NCI-H2107 (cell line): ENCODE results near the gene CCDC92.
"Not testable (repeated sequence)": the region's sequence is repeated elsewhere in the genome, so short reads cannot be mapped to it uniquely, and the experiment has no call there.

Experiments used
- DNase-seq: peaks from one replicate; lab custom pipeline; 2025; lab: John Stamatoyannopoulos, UW

The CCDC92 gene

DNA sequence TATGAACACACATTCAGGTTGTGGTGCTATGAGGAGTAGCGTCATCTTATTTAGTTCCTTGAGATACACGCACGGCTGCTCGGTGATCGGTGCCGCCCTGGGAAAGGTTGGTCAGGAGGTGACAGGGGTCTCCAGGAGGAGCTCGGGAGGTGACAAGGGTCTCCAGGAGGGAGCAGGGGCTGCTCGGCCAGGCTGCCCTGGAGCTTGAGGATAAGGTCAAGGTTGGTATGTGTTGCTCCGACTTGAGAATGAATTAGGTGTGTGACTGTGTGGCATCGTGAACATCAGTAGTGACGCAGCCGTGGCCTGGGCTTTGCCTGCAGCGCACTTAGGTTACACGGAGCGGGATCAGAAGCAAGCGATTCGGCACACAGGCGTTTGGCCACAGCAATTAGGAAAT, 36.2 kb downstream of the CCDC92 start:
- DNase-seq = no peak

DNA sequence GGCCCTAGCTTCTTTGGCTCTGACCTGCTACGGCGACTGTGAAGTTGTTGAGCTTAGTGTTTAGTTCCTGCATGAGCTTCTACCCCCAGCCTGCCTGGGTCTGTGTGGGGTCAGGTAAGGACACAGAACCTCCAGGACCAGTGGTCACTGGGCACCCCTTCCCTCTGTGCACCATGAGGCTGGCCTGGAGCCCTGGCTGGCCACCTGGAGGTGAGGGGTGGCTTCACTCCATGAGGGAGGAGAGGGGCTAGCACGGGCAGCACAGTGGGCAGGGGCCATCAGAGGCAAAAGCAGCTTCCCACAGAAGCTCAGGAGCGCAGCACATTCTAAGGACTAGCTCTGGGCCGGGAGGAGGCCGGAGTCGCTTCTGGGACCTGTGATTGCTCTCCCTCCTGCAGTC, 36.7 kb downstream of the CCDC92 start:
- DNase-seq = no peak

DNA sequence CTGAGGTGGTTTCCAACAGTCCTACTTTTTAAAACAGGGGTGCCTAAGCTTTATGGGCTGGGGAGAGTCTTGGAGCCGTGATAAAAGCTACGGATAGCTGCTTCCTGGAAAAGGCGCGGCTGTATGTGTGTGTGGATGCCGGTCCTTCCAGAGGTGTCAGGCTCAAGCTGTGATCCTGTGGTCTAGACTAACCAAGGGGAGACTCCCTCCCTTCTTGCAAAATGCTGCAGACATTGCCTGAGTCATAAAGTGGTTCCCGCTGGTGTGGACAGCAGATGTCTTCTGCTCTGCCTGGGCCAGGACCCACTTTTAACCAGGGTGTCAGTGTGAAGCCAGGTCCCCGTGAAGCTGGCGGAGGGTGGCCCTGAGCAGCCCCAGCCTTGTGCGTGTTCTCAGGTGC, 37.8 kb downstream of the CCDC92 start:
- DNase-seq = no peak

DNA sequence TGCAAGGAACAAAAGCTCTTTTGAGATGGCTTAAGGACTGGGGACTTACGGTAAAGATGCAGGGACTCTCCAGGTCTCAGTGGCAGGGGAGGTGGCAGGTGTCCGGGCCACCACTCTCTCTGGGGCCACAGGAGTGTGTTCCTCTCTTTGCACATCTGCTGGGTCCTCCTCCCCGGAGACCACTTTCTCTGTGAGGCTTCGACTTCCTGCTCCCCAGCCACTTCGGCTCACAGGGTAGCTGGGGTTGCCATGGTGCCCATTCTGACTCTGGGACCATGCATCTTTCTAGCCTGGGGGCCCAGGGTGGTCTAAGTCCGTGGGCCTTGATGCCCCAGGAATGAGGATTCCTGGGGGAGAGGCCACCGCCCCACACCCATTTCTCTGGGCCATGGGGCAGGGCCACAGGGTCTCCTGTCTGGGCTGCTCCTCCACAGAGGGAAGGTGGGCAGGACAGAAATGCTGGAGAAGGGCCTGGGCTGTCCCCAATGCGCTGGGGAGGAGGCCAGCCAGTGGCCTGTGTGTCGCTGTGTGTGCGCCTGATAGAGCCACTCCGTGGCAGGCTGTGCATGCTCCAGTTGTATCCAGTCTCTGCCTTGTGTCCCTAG, 38.5 kb downstream of the CCDC92 start:
- no peak for DNase-seq

DNA sequence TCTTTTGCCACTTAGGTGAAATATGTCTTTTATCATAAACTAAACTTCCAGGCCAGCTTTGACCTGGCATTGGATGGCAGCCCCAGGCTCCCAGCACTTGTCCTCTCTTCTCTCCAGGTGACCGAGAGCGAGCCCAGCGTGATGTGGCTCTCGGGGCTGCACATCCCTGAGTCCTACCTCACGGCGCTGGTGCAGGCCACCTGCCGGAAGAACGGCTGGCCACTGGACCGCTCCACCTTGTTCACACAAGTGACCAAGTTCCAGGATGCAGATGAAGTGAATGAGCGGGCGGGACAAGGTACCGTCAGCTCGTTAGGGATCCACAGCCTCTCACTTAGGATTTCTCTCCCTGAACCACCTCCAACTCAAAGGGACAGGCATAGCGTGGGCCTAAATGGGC, 39.4 kb downstream of the CCDC92 start:
- no peak for DNase-seq

DNA sequence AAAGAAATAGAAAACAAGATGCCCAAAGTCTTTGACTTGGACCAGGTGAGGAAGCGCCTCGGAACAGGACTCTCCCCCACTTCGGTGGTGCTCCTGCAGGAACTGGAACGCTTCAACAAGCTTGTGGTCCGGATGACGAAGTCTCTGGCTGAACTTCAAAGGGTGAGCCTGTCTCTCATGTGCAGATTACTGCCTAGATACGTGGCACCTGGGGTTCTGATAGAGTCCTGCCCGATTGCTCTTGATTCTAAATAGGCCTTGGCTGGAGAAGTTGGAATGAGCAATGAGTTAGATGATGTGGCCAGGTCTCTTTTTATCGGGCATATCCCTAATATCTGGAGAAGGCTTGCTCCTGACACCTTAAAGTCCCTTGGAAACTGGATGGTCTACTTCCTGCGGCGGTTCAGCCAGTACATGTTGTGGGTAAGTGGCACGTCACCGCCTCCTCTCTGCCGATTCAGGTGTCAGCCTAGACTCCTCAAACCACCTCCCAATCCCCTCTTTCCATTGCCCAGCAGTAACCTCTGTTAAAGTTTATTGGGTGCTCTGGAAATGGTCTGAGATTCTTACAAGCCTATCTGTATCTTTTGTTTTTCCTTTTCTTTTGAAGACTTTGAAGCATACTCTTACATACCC, 40.8 kb downstream of the CCDC92 start:
- DNase-seq = no peak

DNA sequence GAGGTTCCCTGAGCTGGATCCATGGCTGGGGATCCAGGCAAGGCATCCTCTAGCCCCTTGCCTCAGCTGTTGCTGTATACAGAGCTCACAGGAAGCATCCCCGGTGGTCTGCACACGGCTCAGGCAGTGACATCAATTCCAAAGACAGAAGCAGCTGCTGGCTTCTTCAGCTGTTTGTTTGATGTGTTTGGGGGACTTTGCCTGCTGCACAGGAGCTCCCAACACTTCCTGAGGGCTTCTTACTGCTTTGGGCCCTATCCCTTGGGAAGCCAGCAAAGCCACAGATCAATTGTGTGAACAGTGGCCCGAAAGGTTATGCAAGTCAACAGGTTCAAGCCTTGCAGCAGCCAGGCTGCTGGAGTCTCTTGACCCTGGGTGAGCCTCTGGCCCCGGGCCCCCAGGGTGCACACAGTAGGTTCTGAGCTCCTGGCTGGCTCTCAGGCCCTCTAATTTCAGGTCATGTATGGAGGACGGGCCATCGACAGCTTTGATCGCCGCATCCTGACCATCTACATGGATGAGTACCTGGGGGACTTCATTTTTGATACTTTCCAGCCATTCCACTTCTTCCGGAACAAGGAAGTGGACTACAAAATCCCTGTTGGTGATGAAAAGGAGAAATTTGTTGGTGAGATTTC, 42.6 kb downstream of the CCDC92 start:
- no peak for DNase-seq

DNA sequence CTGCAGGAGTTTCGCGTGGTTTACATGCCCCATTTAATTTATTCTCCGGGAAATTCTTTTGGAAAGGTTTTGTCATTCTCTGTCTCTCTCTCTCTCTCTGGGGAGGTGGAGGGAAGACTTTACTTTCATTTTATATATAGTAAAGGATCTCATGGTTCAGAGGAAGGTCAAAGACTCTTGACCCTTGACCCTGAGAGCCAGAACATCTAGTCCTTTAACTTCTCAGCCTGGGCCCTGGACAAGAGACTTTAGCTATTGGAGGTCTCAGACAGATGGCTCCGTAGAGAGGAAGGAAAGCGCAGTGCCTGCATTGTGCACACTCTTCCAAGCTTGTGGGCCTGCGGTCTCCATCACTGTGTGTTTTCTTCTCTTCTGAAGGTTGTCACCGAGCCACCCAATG, 43.7 kb downstream of the CCDC92 start:
- DNase-seq = no peak

DNA sequence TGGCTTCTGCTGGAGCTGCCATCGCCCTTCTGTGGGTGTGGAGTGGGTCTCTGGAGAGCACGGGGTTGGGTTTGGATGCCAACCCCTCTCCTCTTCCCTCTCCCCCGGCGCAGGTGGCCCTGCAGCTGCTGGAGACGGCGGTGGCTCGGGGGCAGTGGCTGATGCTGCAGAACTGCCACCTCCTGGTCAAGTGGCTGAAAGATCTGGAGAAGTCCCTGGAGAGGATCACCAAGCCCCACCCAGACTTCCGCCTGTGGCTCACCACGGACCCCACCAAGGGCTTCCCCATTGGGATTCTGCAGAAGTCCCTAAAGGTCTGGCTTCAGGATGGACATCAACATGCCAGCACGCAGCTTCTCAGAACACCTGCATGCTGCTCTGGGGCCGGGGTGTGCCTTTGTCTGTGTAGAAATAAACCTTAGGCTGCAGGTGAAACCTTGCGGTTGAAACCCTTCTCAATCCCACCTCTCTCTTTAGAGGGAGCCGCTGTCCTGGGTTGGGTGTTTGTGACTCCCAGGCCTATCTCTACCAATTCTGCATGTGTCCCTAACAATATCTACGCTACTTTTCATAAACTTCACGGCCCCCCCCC, 44.3 kb downstream of the CCDC92 start:
- DNase-seq = peak; percentile 23

DNA sequence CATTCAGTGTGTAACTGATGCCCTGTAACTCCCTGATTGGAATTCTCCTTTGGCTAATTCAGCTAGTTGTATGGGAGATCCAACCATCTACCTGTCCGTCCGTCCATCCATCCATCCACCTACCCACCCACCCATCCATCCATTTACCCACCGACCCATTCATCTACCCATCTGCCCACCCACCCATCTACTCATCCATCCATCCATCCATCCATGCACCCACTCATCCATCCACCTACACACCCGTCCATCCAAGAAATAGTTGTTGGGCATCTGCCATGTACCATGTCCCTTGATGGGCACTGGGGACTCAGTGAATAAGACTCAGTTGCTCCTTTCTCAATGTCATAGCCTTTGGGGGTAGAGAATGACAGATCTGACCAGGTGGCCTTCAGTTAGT, 48.1 kb downstream of the CCDC92 start:
- no peak for DNase-seq

DNA sequence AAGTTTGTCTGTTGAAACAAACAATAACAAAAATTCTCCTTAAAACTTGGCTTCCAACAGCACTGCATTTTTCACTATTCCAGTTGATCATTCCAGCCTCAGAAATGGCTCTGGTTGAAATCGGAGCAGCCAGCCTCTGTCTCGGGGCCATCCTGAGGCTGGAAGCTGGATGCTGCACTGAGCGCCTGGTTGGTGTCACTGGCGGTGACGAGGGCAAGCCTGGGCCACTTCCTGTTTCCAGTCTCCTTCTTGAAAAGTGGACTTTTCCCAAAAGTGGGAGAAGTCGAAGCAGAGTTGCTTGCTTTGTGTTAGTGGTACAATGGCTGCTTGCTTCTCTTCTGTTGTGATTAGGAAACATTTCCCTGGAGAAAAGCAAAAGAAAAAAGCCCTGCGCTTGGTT, 48.7 kb downstream of the CCDC92 start:
- no peak for DNase-seq

DNA sequence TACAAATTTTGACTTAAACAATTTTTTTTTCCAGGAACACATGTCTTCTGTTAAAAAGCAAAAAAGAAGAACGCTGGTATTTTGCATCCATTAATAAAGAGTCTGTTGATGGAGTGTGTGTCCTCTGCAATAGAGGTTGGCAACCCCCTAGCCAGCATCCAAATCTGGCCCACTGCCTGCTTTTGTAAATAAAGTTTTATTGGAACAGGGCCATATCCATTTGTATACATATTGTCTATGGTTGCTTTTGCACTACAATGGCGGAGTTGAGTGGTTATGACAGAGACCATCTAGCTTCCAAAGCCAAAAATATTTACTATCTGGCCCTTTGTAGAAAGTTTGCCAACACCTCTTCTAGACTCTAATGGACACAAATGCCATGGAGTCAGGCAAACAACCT, 49.6 kb downstream of the CCDC92 start:
- no peak for DNase-seq

DNA sequence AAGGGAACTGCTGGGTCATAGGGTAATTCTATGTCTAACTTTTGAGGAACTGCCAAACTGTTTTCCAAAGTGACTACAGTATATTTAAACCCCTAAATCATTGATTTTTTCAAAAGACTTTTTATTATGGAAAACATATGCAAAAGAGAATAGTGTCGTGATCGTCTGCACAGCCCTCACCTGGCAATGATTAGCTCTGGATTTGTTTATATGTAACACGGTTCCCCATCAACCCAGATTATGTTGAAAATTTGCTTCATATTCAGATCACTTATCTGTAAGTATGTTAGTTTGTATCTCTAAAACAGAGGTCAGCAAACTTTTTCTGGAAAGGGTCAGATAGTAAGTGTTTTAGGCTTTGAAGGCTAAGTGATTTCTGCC, 52.7 kb downstream of the CCDC92 start:
- no peak for DNase-seq

DNA sequence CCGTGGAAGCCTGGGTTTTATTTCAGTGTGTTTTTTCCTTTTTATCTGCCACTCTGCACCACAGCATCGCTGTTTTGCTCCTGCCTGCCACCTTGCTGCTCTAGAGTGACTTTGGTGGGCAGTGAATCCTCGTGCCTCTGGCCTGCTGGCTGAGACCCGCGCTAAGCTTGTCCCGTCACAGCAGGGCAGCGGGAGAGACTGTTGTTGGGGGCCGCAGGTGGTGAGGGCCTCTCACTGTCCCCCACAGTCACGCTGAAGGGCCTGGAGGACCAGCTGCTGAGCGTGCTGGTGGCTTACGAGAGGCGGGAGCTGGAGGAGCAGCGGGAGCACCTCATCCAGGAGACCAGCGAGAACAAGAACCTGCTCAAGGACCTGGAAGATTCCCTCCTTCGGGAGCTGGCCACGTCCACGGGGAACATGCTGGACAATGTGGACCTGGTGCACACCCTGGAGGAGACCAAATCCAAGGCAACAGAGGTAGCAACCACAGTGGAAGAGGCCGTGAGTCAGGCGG, 55.2 kb downstream of the CCDC92 start:
- DNase-seq = no peak

DNA sequence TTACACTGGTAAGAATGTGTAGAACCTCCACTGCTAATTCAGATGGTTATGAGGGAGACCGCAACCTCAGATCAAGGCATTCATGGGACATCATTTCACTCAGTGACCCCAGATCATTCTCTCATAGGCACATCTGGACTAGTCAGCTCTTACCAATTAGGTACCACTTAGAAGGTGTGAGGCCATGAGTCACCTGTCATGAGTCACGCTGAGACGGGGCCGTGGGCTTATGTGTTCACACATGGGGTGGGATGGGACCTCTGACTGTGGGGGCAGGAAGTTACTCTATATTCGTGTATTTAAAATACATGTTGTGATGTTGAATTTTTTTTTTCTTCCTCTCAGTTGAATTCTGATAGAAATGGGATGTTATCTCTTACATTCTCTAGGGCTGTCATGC, 55.9 kb downstream of the CCDC92 start:
- DNase-seq = no peak

DNA sequence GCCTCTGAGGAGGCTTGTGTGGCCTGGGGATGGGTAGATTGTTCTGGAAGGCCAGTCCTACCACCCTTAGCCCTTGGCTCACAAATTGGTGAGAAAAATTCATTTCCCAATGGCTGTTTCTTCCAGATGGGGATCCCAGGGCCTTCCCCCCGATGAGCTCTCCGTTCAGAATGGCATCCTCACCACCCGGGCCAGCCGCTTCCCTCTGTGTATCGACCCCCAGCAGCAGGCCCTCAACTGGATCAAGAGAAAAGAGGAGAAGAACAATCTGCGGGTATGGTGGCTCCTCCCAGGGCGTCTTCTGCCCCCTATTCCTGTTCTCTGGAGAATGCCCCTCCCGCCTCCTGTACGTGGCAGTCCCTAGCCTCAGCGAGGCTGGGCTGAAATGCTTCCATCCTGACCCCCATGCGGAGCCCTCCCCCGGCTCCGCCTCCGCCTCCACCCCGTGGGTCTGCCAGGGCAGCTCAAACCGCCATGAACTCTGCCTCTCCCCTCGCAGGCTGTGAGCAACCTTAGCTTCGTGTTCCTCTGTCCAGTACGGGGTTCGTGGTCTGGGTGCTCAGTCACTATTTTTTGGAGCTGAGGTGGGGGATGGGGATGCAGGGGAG, 57.8 kb downstream of the CCDC92 start:
- no peak for DNase-seq

DNA sequence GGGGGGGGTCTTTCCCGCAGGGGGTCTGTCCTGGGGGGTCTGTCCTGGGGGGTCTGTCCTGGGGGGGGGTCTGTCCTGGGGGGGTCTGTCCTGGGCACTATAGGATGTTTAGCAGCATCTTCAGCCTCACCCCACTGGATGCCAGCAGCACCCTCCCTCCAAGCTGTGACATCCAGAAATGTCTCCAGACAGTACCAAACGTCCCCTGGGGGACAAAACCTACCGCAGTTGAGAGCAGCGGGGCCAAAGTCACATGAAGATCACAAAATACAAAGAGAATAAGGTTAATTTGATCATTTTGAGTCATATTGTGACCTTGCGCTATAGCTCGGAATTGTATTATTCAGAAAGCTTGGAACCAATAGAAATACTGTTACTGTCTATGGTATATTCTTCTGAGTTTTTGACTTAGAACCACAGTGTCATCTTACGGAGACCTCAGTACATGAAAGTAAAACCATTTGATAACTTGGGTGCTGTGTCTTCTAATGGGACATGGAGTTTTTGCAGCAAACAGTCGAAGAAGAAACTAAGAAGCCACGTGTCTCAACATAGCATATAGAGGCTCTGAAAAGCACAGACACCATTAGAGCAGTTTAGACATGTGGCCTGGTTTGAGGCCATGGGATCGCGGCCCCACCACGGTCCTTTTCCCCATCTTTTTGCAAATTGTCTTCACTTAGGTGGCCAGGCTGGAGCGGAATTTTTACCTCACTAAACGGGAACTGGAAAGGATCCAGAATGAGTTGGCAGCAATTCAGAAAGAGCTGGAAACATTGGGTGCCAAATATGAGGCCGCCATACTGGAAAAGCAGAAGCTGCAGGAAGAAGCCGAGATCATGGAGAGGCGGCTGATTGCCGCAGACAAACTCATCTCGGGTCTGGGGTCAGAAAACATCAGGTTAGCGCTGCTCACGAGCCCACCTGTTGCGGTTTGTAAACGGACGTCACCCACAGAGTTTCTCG, 59.9 kb downstream of the CCDC92 start:
- no peak for DNase-seq

DNA sequence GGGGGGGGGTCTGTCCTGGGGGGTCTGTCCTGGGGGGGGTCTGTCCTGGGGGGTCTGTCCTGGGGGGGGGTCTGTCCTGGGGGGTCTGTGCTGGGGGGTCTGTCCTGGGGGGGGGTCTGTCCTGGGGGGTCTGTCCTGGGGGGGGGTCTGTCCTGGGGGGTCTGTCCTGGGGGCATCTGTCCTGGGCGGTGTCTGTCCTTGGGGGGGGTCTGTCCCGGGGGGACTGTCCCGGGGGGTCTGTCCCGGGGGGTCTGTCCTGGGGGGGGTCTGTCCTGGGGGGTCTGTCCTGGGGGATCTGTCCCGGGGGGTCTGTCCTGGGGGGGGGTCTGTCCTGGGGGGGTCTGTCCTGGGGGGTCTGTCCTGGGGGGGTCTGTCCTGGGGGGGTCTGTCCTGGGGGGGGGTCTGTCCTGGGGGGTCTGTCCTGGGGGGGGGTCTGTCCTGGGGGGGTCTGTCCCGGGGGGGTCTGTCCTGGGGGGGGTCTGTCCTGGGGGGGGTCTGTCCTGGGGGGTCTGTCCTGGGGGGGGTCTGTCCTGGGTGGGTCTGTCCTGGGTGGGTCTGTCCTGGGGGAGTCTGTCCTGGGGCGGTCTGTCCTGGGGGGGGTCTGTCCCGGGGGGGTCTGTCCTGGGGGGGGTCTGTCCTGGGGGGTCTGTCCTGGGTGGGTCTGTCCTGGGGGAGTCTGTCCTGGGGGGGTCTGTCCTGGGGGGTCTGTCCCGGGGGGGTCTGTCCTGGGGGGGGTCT, 60.8 kb downstream of the CCDC92 start:
- not testable (repeated sequence) for DNase-seq

DNA sequence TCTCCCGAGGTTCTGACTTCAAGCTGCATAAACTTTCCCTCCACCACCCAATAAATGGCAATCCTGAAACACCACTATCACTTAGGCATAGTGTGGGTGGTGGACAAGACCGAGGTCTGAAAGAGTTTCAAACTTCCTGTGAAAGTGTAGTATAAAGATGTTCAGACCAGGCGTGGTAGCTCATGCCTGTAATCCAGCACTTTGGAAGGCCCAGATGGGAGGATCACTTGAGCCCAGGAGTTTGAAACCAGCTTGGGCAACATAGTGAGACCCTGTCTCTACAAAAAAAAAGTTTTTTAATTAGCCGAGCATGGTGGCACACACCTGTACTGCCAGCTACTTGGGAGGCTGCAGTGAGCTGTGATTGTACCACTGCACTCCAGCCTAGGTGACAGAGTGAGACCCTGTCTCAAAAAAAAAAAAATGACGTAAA, 61.9 kb downstream of the CCDC92 start:
- DNase-seq = no peak

DNA sequence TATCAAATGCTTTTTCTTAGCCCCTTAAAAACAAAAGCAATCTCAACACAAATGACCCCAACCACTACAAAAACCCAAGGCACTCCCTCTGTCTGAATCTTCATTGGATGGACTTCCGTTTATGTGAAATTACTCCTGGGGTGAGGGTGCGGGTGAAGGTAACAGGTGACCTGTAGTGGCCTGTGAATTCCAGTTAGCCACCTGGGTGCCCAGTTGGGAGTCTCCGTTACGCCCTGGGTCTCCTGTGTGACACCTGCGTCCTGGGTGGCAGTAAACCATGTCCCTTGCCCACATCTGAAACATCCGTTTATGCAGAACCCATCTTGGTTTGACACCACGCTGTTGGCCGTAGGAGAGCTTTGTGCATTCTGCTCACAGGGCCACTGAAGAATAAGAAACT, 62.6 kb downstream of the CCDC92 start:
- DNase-seq = no peak
